WTC11 (cell line): ENCODE data around the gene TEX101.

ENCODE experiments used
- ATF1 ChIP-seq: sonication (generic); formaldehyde crosslinking; IDR thresholded peaks from 2 replicates; pipeline ENCODE4 v1.8.1; 2023; ENCODE audit warnings: mild to moderate bottlenecking, moderate library complexity, missing genetic modification reagents
- CREB1 ChIP-seq: sonication (generic); formaldehyde crosslinking; IDR thresholded peaks from 2 replicates; pipeline ENCODE4 v1.8.0; 2023; ENCODE audit warnings: mild to moderate bottlenecking, missing genetic modification reagents
- GABPB1 ChIP-seq: sonication (generic); formaldehyde crosslinking; IDR thresholded peaks from 2 replicates; pipeline ENCODE4 v1.8.1; 2023; ENCODE audit warnings: mild to moderate bottlenecking, missing genetic modification reagents
- JUN ChIP-seq: sonication (generic); formaldehyde crosslinking; IDR thresholded peaks from 2 replicates; pipeline ENCODE4 v1.8.0; 2023; ENCODE audit warnings: mild to moderate bottlenecking, missing genetic modification reagents
- NFYB ChIP-seq: sonication (generic); formaldehyde crosslinking; conservative IDR thresholded peaks from 2 replicates; pipeline ENCODE4 v1.8.0; 2022; ENCODE audit warnings: low read depth, missing genetic modification reagents
- NR2C2 ChIP-seq: sonication (generic); formaldehyde crosslinking; IDR thresholded peaks from 2 replicates; pipeline ENCODE4 v1.8.0; 2022; ENCODE audit warnings: mild to moderate bottlenecking, missing genetic modification reagents
- PRRX2 ChIP-seq: fragments of 250-450 bp; sonication (Bioruptor Pico); IDR thresholded peaks from 2 replicates; pipeline ENCODE4 v1.8.0; 2021; ENCODE audit warnings: mild to moderate bottlenecking
- SMAD4 ChIP-seq: sonication (generic); formaldehyde crosslinking; IDR thresholded peaks from 2 replicates; pipeline ENCODE4 v1.8.0; 2022; ENCODE audit warnings: mild to moderate bottlenecking, missing genetic modification reagents
- TF ChIP-seq, protein P1 (sequence below): sonication (generic); formaldehyde crosslinking; IDR thresholded peaks from 2 replicates; pipeline ENCODE4 v1.8.1; 2023; ENCODE audit warnings: mild to moderate bottlenecking, missing genetic modification reagents, moderate library complexity
- TF ChIP-seq, protein P2 (sequence below): fragments of 200-600 bp; IDR thresholded peaks from 2 replicates; pipeline ENCODE4 v1.8.0; 2022; ENCODE audit warnings: antibody characterized with exemption
- TF ChIP-seq, protein P3 (sequence below): sonication (generic); formaldehyde crosslinking; IDR thresholded peaks from 2 replicates; pipeline ENCODE4 v1.8.0; 2022; ENCODE audit warnings: mild to moderate bottlenecking, missing genetic modification reagents
- TF ChIP-seq, protein P4 (sequence below): sonication (generic); formaldehyde crosslinking; IDR thresholded peaks from 2 replicates; pipeline ENCODE4 v1.8.0; 2022; ENCODE audit warnings: mild to moderate bottlenecking, missing genetic modification reagents
- TF ChIP-seq, protein P5 (sequence below): sonication (generic); formaldehyde crosslinking; IDR thresholded peaks from 2 replicates; pipeline ENCODE4 v1.8.1; 2022; ENCODE audit warnings: mild to moderate bottlenecking, missing genetic modification reagents, moderate library complexity, borderline replicate concordance

- TF ChIP-seq, protein P1, sequence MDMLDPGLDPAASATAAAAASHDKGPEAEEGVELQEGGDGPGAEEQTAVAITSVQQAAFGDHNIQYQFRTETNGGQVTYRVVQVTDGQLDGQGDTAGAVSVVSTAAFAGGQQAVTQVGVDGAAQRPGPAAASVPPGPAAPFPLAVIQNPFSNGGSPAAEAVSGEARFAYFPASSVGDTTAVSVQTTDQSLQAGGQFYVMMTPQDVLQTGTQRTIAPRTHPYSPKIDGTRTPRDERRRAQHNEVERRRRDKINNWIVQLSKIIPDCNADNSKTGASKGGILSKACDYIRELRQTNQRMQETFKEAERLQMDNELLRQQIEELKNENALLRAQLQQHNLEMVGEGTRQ: no peak
- TF ChIP-seq, protein P2, sequence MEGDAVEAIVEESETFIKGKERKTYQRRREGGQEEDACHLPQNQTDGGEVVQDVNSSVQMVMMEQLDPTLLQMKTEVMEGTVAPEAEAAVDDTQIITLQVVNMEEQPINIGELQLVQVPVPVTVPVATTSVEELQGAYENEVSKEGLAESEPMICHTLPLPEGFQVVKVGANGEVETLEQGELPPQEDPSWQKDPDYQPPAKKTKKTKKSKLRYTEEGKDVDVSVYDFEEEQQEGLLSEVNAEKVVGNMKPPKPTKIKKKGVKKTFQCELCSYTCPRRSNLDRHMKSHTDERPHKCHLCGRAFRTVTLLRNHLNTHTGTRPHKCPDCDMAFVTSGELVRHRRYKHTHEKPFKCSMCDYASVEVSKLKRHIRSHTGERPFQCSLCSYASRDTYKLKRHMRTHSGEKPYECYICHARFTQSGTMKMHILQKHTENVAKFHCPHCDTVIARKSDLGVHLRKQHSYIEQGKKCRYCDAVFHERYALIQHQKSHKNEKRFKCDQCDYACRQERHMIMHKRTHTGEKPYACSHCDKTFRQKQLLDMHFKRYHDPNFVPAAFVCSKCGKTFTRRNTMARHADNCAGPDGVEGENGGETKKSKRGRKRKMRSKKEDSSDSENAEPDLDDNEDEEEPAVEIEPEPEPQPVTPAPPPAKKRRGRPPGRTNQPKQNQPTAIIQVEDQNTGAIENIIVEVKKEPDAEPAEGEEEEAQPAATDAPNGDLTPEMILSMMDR: no peak
- TF ChIP-seq, protein P3, sequence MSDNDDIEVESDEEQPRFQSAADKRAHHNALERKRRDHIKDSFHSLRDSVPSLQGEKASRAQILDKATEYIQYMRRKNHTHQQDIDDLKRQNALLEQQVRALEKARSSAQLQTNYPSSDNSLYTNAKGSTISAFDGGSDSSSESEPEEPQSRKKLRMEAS: no peak
- TF ChIP-seq, protein P4, sequence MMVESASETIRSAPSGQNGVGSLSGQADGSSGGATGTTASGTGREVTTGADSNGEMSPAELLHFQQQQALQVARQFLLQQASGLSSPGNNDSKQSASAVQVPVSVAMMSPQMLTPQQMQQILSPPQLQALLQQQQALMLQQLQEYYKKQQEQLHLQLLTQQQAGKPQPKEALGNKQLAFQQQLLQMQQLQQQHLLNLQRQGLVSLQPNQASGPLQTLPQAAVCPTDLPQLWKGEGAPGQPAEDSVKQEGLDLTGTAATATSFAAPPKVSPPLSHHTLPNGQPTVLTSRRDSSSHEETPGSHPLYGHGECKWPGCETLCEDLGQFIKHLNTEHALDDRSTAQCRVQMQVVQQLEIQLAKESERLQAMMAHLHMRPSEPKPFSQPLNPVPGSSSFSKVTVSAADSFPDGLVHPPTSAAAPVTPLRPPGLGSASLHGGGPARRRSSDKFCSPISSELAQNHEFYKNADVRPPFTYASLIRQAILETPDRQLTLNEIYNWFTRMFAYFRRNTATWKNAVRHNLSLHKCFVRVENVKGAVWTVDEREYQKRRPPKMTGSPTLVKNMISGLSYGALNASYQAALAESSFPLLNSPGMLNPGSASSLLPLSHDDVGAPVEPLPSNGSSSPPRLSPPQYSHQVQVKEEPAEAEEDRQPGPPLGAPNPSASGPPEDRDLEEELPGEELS (CRISPR knock-in tag): no peak
- TF ChIP-seq GABPB1 (CRISPR knock-in tag) (no peak), PRRX2 (no peak), CREB1 (CRISPR knock-in tag) (no peak), SMAD4 (CRISPR knock-in tag) (no peak), NR2C2 (CRISPR knock-in tag) (no peak), ATF1 (CRISPR knock-in tag) (no peak), JUN (CRISPR knock-in tag) (no peak), NFYB (CRISPR knock-in tag) (no peak)
- TF ChIP-seq, protein P5, sequence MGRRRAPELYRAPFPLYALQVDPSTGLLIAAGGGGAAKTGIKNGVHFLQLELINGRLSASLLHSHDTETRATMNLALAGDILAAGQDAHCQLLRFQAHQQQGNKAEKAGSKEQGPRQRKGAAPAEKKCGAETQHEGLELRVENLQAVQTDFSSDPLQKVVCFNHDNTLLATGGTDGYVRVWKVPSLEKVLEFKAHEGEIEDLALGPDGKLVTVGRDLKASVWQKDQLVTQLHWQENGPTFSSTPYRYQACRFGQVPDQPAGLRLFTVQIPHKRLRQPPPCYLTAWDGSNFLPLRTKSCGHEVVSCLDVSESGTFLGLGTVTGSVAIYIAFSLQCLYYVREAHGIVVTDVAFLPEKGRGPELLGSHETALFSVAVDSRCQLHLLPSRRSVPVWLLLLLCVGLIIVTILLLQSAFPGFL (CRISPR knock-in tag): no peak
Measured at GRCh38 chr19:43380008-43380407, 34.7 kb upstream of the TEX101 start.
